HepG2 (cell line): ENCODE results near the gene HOMEZ. TPM values are rescaled to one million over a fixed set of nuclear protein-coding genes. Genes with fewer than 3 reads are reported as not detected.

Experiments used
- ATAC-seq: fragments of 200-7000 bp; cut with Tn5 transposase; 3 replicates; pipeline ENCODE4 v1.9.1; 2020; ENCODE audit warnings: mild to moderate bottlenecking, moderate library complexity
- BruUV-seq: library from RNA; stranded (reverse); fragments of 400-500 nt; replicated peaks from 2 replicates; lab custom pipeline; 2021; lab: Mats Ljungman, UMichigan
- CTCF ChIA-PET: fragments of 300-600 bp; formaldehyde crosslinking; extraction: SDS; loops from one replicate; lab custom pipeline; 2021; ENCODE audit warnings: low total read pairs, inconsistent platforms, low intra/inter-chr PET ratio; lab: Yijun Ruan, JAX
- POLR2A ChIA-PET: fragments of 350-600 bp; sonication (Branson Sonifier 250); formaldehyde crosslinking; loops from one replicate; lab custom pipeline; 2020; ENCODE audit warnings: antibody characterized with exemption, inconsistent platforms; lab: Yijun Ruan, JAX
- DNase-seq: peaks from one replicate; pipeline ENCODE4 v3.0.0-alpha.2; 2015; ENCODE audit warnings: low spot score
- FAIRE-seq: peaks from 3 replicates; lab custom pipeline; 2011; peaks lifted over from hg19 to GRCh38; lab: Jason Lieb, UNC
- H2AFZ ChIP-seq: one replicate; pipeline ENCODE4 v1.6.1; 2011; ENCODE audit warnings: low read length, inconsistent platforms
- H3K27ac ChIP-seq: fragments of 300-600 bp; 3 replicates; pipeline ENCODE4 v1.8.0; 2011; ENCODE audit warnings: mixed run types, mild to moderate bottlenecking, mixed read lengths, low read length, inconsistent platforms; ENCODE audit not compliant: insufficient read depth; ENCODE audit errors: extremely low read length
- H3K27me3 ChIP-seq, 2 experiments: fragments of 200-600 bp in 1 of 2; 2 replicates in 1 of 2; 3 replicates in 1 of 2; pipeline versions ENCODE4 v1.6.0 to v1.8.0; 2011; ENCODE audit warnings: low read length in 2 of 2, mild to moderate bottlenecking in 2 of 2, moderate library complexity in 2 of 2, inconsistent platforms in 1 of 2; ENCODE audit not compliant: insufficient read depth in 2 of 2, control insufficient read depth in 1 of 2
- H3K36me3 ChIP-seq, 2 experiments: fragments of 200-600 bp in 1 of 2; replicated peaks in 1 of 2; 2 replicates in 1 of 2; 3 replicates in 1 of 2; pipeline versions ENCODE4 v1.5.1 to v1.8.0; 2011; ENCODE audit warnings: low read length in 2 of 2, inconsistent platforms in 1 of 2; ENCODE audit not compliant: insufficient read depth in 2 of 2, control insufficient read depth in 1 of 2
- H3K4me1 ChIP-seq: 2 replicates; pipeline ENCODE4 v1.5.1; 2012; ENCODE audit warnings: low read length, inconsistent platforms; ENCODE audit not compliant: insufficient read depth
- H3K4me2 ChIP-seq: 2 replicates; pipeline ENCODE4 v1.6.0; 2011; ENCODE audit warnings: low read depth, low read length, inconsistent platforms
- H3K4me3 ChIP-seq, 3 experiments: fragments of 200-600 bp in 1 of 3; sonication (generic), shearing (Covaris generic) in 1 of 3; replicated peaks in 1 of 3; 2 replicates each; pipeline ENCODE4 v1.5.1; 2011 to 2016; ENCODE audit warnings: low read length in 3 of 3, inconsistent platforms in 2 of 3, low read depth in 2 of 3, mild to moderate bottlenecking in 2 of 3, control low read depth in 1 of 3, mixed read lengths in 1 of 3; ENCODE audit not compliant: insufficient read depth in 1 of 3
- H3K79me2 ChIP-seq: one replicate; pipeline ENCODE4 v1.6.1; 2011; ENCODE audit warnings: low read length, inconsistent platforms; ENCODE audit not compliant: insufficient read depth
- H3K9ac ChIP-seq: 2 replicates; pipeline ENCODE4 v1.6.0; 2011; ENCODE audit warnings: mild to moderate bottlenecking, low read depth, low read length, inconsistent platforms; ENCODE audit not compliant: insufficient read depth
- H3K9me3 ChIP-seq: 2 replicates; pipeline ENCODE4 v1.5.1; 2012; ENCODE audit warnings: mild to moderate bottlenecking, low read length
- H4K20me1 ChIP-seq: 2 replicates; pipeline ENCODE4 v1.6.0; 2011; ENCODE audit warnings: inconsistent platforms, mild to moderate bottlenecking, low read length, moderate library complexity; ENCODE audit not compliant: insufficient read depth
- ELF4 ChIP-seq: sonication (generic); formaldehyde crosslinking; IDR thresholded peaks from 2 replicates; pipeline ENCODE4 v1.5.0; 2020; ENCODE audit warnings: missing genetic modification reagents, mild to moderate bottlenecking, moderate library complexity, borderline replicate concordance
- GATA4 ChIP-seq: sonication (generic); IDR thresholded peaks from 2 replicates; pipeline ENCODE4 v1.6.1; 2016; ENCODE audit warnings: antibody characterized with exemption, low read depth, borderline replicate concordance
- KIAA2018 ChIP-seq: sonication (generic); formaldehyde crosslinking; IDR thresholded peaks from 2 replicates; pipeline ENCODE4 v1.5.0; 2020; ENCODE audit warnings: mild to moderate bottlenecking, missing genetic modification reagents, borderline replicate concordance
- PRPF4 ChIP-seq: fragments of 200-400 bp; formaldehyde crosslinking; IDR thresholded peaks from 2 replicates; pipeline ENCODE4 v1.6.1; 2016; ENCODE audit warnings: low read length, low read depth; ENCODE audit not compliant: poor library complexity, severe bottlenecking
- ZNF143 ChIP-seq: sonication (generic); formaldehyde crosslinking; IDR thresholded peaks from 2 replicates; pipeline ENCODE4 v1.4.0; 2020; ENCODE audit warnings: missing genetic modification reagents
- ZNF781 ChIP-seq: sonication (generic); formaldehyde crosslinking; IDR thresholded peaks from 2 replicates; pipeline ENCODE4 v1.5.1; 2020; ENCODE audit warnings: borderline replicate concordance, mild to moderate bottlenecking, missing genetic modification reagents; ENCODE audit errors: not compliant biosample characterization
- WGBS: methylation state at CpG from one replicate; pipeline ENCODE4 v1.1.6; 2017; ENCODE audit warnings: low lambda C conversion rate; 5-methylcytosine and 5-hydroxymethylcytosine counted together
- in situ Hi-C: cut with HindIII; loops from 2 replicates; pipeline ENCODE4 v1.10.0; 2017; ENCODE audit warnings: low pct_unique_long_range_greater_than_20kb; ENCODE audit not compliant: extremely low pct_ligation_motif_present
- intact Hi-C: fragments of 100-400 bp; cut with micrococcal nuclease; formaldehyde crosslinking; loops from one replicate; pipeline ENCODE4 v1.10.0; 2022; ENCODE audit not compliant: unreplicated experiment
- polyA plus RNA-seq, 8 experiments: library from polyadenylated mRNA; depleted of rRNA in 3 of 8; stranded (reverse) in 7 of 8; unstranded in 1 of 8; fragments of >200 nt; fragmentation: Illumina TruSeq in 4 of 8; extraction: Trizol in 4 of 8; gene quantifications; 2 replicates each; pipeline versions ENCODE4 v1.2.1 to v1.2.3, GENCODE V29; 2011 to 2016; ENCODE audit warnings: low read depth in 4 of 8, missing spikeins in 1 of 8, mixed read lengths in 1 of 8; ENCODE audit not compliant: insufficient read depth in 1 of 8
- total RNA-seq, 5 experiments: library from RNA; depleted of rRNA; stranded (reverse); fragments of >200 nt; fragmentation: Illumina TruSeq; extraction: Trizol; gene quantifications; 2 replicates each; pipeline ENCODE4 v1.2.3, GENCODE V29; 2016; ENCODE audit warnings: low read depth in 1 of 5
- TF ChIP-seq, protein P1 (sequence below): sonication (generic); formaldehyde crosslinking; IDR thresholded peaks from 2 replicates; pipeline ENCODE4 v1.5.0; 2020; ENCODE audit warnings: missing genetic modification reagents, mild to moderate bottlenecking, borderline replicate concordance
- TF ChIP-seq, protein P2 (sequence below): sonication (generic); formaldehyde crosslinking; IDR thresholded peaks from 2 replicates; pipeline ENCODE4 v1.4.0; 2020; ENCODE audit warnings: missing genetic modification reagents

The HOMEZ gene
- total and polyA plus RNA-seq, 2 of the 13 experiments (the other 11 are each of a cell fraction or from before 2014, with no cell fraction given) = 14.5 to 31.8 TPM

GRCh38 chr14:23300687-23301223 is 14.8 kb upstream of the HOMEZ start (continued):
- peak; percentile 10 for TF ChIP-seq ZNF781 (CRISPR knock-in tag)

- WGBS = 91% methylated on average over 10 of the region's 10 CpGs
- Histone ChIP-seq H2AFZ (no peak overlapping the region), H3K27ac (peak overlapping the region; percentile 91), H3K9ac (peak overlapping the region; percentile 80), H3K4me3 (peak overlapping the region; percentile 65 to 88 (median 75)), H3K36me3 (peaks cover 3% of the 10 kb centered on the region in 2 experiments; a peak in 1 of 5 replicates), H3K27me3 (no peaks in the 10 kb centered on the region; a peak in 1 of 5 replicates), H3K4me2 (peak overlapping the region; percentile 99), H3K9me3 (no peaks in the 10 kb centered on the region), H3K4me1 (peaks cover 48% of the 10 kb centered on the region), H4K20me1 (no peaks in the 10 kb centered on the region), H3K79me2 (peaks cover 4% of the 10 kb centered on the region)
- in situ Hi-C loops (loop anchor here (5.0 to 25.0 kb wide), 2 partner anchors 38 to 837 kb away; partner anchors contain the start of genes EMC9, FITM1, PSME1 and PSME2), intact Hi-C loops (loop anchor here (1.0 to 10.0 kb wide), 5 partner anchors 35 to 995 kb away; partner anchors contain the start of genes AJUBA, DCAF11, DHRS1 and NOP9)
- ChIA-PET CTCF (interaction anchor here (1.0 to 2.4 kb wide), 5 partner anchors 21 to 230 kb away, joined by 3 to 17 read pairs (median 3); no protein-coding TSS in a partner anchor), POLR2A (interaction anchor here (0.6 to 18.7 kb wide), 16 partner anchors 10 to 318 kb away, joined by 3 to 1053 read pairs (median 8); partner anchors contain the start of genes ACIN1, AJUBA, AP1G2 and C14orf119)
- ATAC-seq (no peak), DNase-seq (no peak), FAIRE-seq (no peak)
- BruUV-seq = no TSS peak
- TF ChIP-seq PRPF4 (no peak), ELF4 (0 out of 2 replicates have a peak, but pooled peaks have one; percentile 16), ZNF143 (peak; percentile 37; the same call in 1 of the 2 replicates), GATA4 (0 out of 2 replicates have a peak, but pooled peaks have one; percentile 34), KIAA2018 (CRISPR knock-in tag) (0 out of 2 replicates have a peak, but pooled peaks have one; percentile 31)
- TF ChIP-seq, protein P1, sequence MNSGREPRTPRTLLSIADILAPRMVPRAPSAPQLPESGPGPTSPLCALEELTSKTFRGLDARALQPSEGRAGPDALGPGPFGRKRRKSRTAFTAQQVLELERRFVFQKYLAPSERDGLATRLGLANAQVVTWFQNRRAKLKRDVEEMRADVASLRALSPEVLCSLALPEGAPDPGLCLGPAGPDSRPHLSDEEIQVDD (CRISPR knock-in tag) = no peak; the same call in 1 of the 2 replicates
- TF ChIP-seq, protein P2, sequence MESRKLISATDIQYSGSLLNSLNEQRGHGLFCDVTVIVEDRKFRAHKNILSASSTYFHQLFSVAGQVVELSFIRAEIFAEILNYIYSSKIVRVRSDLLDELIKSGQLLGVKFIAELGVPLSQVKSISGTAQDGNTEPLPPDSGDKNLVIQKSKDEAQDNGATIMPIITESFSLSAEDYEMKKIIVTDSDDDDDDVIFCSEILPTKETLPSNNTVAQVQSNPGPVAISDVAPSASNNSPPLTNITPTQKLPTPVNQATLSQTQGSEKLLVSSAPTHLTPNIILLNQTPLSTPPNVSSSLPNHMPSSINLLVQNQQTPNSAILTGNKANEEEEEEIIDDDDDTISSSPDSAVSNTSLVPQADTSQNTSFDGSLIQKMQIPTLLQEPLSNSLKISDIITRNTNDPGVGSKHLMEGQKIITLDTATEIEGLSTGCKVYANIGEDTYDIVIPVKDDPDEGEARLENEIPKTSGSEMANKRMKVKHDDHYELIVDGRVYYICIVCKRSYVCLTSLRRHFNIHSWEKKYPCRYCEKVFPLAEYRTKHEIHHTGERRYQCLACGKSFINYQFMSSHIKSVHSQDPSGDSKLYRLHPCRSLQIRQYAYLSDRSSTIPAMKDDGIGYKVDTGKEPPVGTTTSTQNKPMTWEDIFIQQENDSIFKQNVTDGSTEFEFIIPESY (CRISPR knock-in tag) = no peak
Observed at GRCh38 chr14:23299986-23300686, 14.2 kb upstream of the HOMEZ start.
